ENCODE data around the gene PKP1. TPM values are rescaled to one million over a fixed set of nuclear protein-coding genes. Genes with fewer than 3 reads are reported as not detected.

PKP1 gene
- total RNA-seq, 1 donor from 2014 or later: 2.8 TPM

- H3K4me3 ChIP-seq (ENCODE audit: low read depth, low read length): no peak overlapping the region
- no peak for DNase-seq (ENCODE audit: low read depth)
- no peak for TF ChIP-seq CTCF (conservative IDR thresholded peaks at IDR 0.05; ENCODE audit: low read depth, low read length)
Observed at GRCh38 chr1:201260648-201261311, 22.5 kb upstream of the PKP1 start.

GRCh38 chr1:201261771-201262547 is 21.3 kb upstream of the PKP1 start:
- TF ChIP-seq CTCF (conservative IDR thresholded peaks at IDR 0.05; ENCODE audit: low read depth, low read length): no peak
- no peak overlapping the region for H3K4me3 ChIP-seq (ENCODE audit: low read depth, low read length)
- DNase-seq (ENCODE audit: low read depth): no peak

- DNase-seq (ENCODE audit: low read depth): no peak
- no peak overlapping the region for H3K4me3 ChIP-seq (ENCODE audit: low read depth, low read length)
- no peak for TF ChIP-seq CTCF (conservative IDR thresholded peaks at IDR 0.05; ENCODE audit: low read depth, low read length)
Observed at GRCh38 chr1:201262963-201263608, 20.2 kb upstream of the PKP1 start.

- DNase-seq (ENCODE audit: low read depth): no peak
- no peak overlapping the region for H3K4me3 ChIP-seq (ENCODE audit: low read depth, low read length)
- no peak for TF ChIP-seq CTCF (conservative IDR thresholded peaks at IDR 0.05; ENCODE audit: low read depth, low read length)
Observed at GRCh38 chr1:201264072-201264471, 19.2 kb upstream of the PKP1 start.

GRCh38 chr1:201264554-201264953 is 18.8 kb upstream of the PKP1 start:
- TF ChIP-seq CTCF (conservative IDR thresholded peaks at IDR 0.05; ENCODE audit: low read depth, low read length): no peak
- no peak for DNase-seq (ENCODE audit: low read depth)
- H3K4me3 ChIP-seq (ENCODE audit: low read depth, low read length): no peak overlapping the region

GRCh38 chr1:201265756-201266155 is 17.6 kb upstream of the PKP1 start:
- TF ChIP-seq CTCF (conservative IDR thresholded peaks at IDR 0.05; ENCODE audit: low read depth, low read length): no peak
- no peak overlapping the region for H3K4me3 ChIP-seq (ENCODE audit: low read depth, low read length)
- no peak for DNase-seq (ENCODE audit: low read depth)

All from epithelial cell of proximal tubule (primary cell).